Suprapubic skin (tissue), 4 donors: ENCODE results near the gene XIRP1. TPM values are rescaled to one million over a fixed set of nuclear protein-coding genes. Genes with fewer than 3 reads are reported as not detected.

Source experiments
- DNase-seq, 2 donors: peaks; one replicate each; pipeline ENCODE4 v3.0.0-alpha.2; 2019; ENCODE audit warnings: low spot score in 2 of 2
- H3K27ac ChIP-seq: fragments of 200-600 bp; sonication (generic); one replicate; pipeline ENCODE4 v1.5.1; 2019
- H3K27me3 ChIP-seq: fragments of 200-600 bp; sonication (generic); one replicate; pipeline ENCODE4 v1.5.1; 2019
- H3K36me3 ChIP-seq: fragments of 200-600 bp; sonication (generic); one replicate; pipeline ENCODE4 v1.5.1; 2019
- H3K4me1 ChIP-seq: fragments of 200-600 bp; sonication (generic); one replicate; pipeline ENCODE4 v1.5.1; 2019
- H3K4me3 ChIP-seq: fragments of 200-600 bp; sonication (generic); one replicate; pipeline ENCODE4 v1.5.1; 2019; ENCODE audit warnings: mild to moderate bottlenecking
- H3K9me3 ChIP-seq: fragments of 200-600 bp; sonication (generic); one replicate; pipeline ENCODE4 v1.5.1; 2019
- CTCF ChIP-seq, 2 donors: fragments of 200-600 bp in 1 of 2; fragments of 450-650 bp in 1 of 2; sonication (generic) in 1 of 2; IDR thresholded peaks; one replicate each; pipeline ENCODE4 v1.5.1; 2016 to 2019; ENCODE audit warnings: antibody characterized with exemption in 2 of 2, mild to moderate bottlenecking in 1 of 2, moderate library complexity in 1 of 2
- EP300 ChIP-seq: sonication (generic); formaldehyde crosslinking; IDR thresholded peaks from one replicate; pipeline ENCODE4 v1.6.1; 2017; ENCODE audit warnings: antibody characterized with exemption
- POLR2A ChIP-seq, 2 donors: fragments of 450-650 bp; IDR thresholded peaks; one replicate each; pipeline ENCODE4 v1.6.1; 2017; ENCODE audit warnings: antibody characterized with exemption in 2 of 2, mild to moderate bottlenecking in 2 of 2, moderate library complexity in 2 of 2
- POLR2AphosphoS5 ChIP-seq, 3 donors: sonication (generic); formaldehyde crosslinking; IDR thresholded peaks; one replicate each; pipeline ENCODE4 v1.6.1; 2017; ENCODE audit warnings: antibody characterized with exemption in 3 of 3
- whole genome bisulfite sequencing: methylation state at CpG from one replicate; pipeline ENCODE4 v1.1.5; 2018; 5-methylcytosine and 5-hydroxymethylcytosine counted together
- total RNA-seq, 4 donors: library from RNA; depleted of rRNA; stranded (reverse); fragments of >200 nt; gene quantifications; one replicate each; pipeline ENCODE4 v1.1.0, GENCODE V29; 2016

Gene XIRP1
- total RNA-seq, 4 donors from 2014 or later, result not detected

- Histone ChIP-seq H3K4me1 (peaks cover 15% of the 10 kb centered on the region), H3K9me3 (no peaks in the 10 kb centered on the region), H3K4me3 (no peak overlapping the region), H3K27me3 (no peaks in the 10 kb centered on the region), H3K27ac (no peak overlapping the region), H3K36me3 (no peaks in the 10 kb centered on the region)
- no peak for DNase-seq
- WGBS, result 84% methylated on average over 1 of the region's 1 CpG
- no peak for TF ChIP-seq POLR2A (IDR thresholded peaks at IDR 0.05)
These were observed 26.9 kb downstream of the XIRP1 start for GRCh38 chr3:39165518-39165917.

- H3K27me3 ChIP-seq, result no peaks in the 10 kb centered on the region
- TF ChIP-seq POLR2AphosphoS5 (IDR thresholded peaks at IDR 0.05), result no peak
- TF ChIP-seq POLR2A (IDR thresholded peaks at IDR 0.05), result no peak
- no peak for DNase-seq
- peaks cover 19% of the 10 kb centered on the region for H3K4me1 ChIP-seq
- WGBS, result 94% methylated on average over 3 of the region's 3 CpGs
- H3K4me3 ChIP-seq, result no peak overlapping the region
- H3K27ac ChIP-seq, result no peak overlapping the region
- H3K9me3 ChIP-seq, result no peaks in the 10 kb centered on the region
- H3K36me3 ChIP-seq, result no peaks in the 10 kb centered on the region
These were observed 28.0 kb downstream of the XIRP1 start for GRCh38 chr3:39164414-39164813.

- TF ChIP-seq POLR2A (IDR thresholded peaks at IDR 0.05), result no peak
- TF ChIP-seq POLR2AphosphoS5 (IDR thresholded peaks at IDR 0.05), result no peak
- TF ChIP-seq CTCF (IDR thresholded peaks at IDR 0.05), result no peak
- TF ChIP-seq EP300, result no peak
- Histone ChIP-seq H3K4me1 (peaks cover 11% of the 10 kb centered on the region), H3K27me3 (no peaks in the 10 kb centered on the region), H3K36me3 (no peaks in the 10 kb centered on the region), H3K9me3 (no peaks in the 10 kb centered on the region), H3K4me3 (no peak overlapping the region), H3K27ac (no peak overlapping the region)
- WGBS, result 70% methylated on average over 5 of the region's 5 CpGs
- DNase-seq, result peak in 1 of 2 donors; percentile 7
These were observed 34.2 kb downstream of the XIRP1 start for GRCh38 chr3:39158148-39158715.

- H3K4me1 ChIP-seq, result peaks cover 14% of the 10 kb centered on the region
- 77% methylated on average over 7 of the region's 7 CpGs for WGBS
- H3K9me3 ChIP-seq, result no peaks in the 10 kb centered on the region
- no peak overlapping the region for H3K4me3 ChIP-seq
- H3K27me3 ChIP-seq, result no peaks in the 10 kb centered on the region
- H3K27ac ChIP-seq, result no peak overlapping the region
- TF ChIP-seq POLR2AphosphoS5 (IDR thresholded peaks at IDR 0.05), result no peak
- no peak for TF ChIP-seq CTCF (IDR thresholded peaks at IDR 0.05)
- no peak for TF ChIP-seq POLR2A (IDR thresholded peaks at IDR 0.05)
- no peak for TF ChIP-seq EP300
- no peaks in the 10 kb centered on the region for H3K36me3 ChIP-seq
- DNase-seq, result no peak
These were observed 35.0 kb downstream of the XIRP1 start for GRCh38 chr3:39157359-39157758.

- TF ChIP-seq EP300 (no peak), CTCF (IDR thresholded peaks at IDR 0.05) (no peak), POLR2A (IDR thresholded peaks at IDR 0.05) (no peak), POLR2AphosphoS5 (IDR thresholded peaks at IDR 0.05) (no peak)
- Histone ChIP-seq H3K9me3 (no peaks in the 10 kb centered on the region), H3K27ac (no peak overlapping the region), H3K27me3 (no peaks in the 10 kb centered on the region), H3K36me3 (no peaks in the 10 kb centered on the region), H3K4me1 (peaks cover 24% of the 10 kb centered on the region), H3K4me3 (no peak overlapping the region)
- 70% methylated on average over 4 of the region's 4 CpGs for WGBS
- peak in 1 of 2 donors; percentile 43 for DNase-seq
These were observed 36.0 kb downstream of the XIRP1 start for GRCh38 chr3:39156421-39156820.

GRCh38 chr3:39154280-39155021 lies 37.9 kb downstream of the XIRP1 start:
- DNase-seq, result peak; percentile 71 to 77

More at GRCh38 chr3:39154280-39155021, 37.9 kb downstream of the XIRP1 start:
- WGBS, result 68% methylated on average over 18 of the region's 18 CpGs
- peak overlapping the region; percentile 96 for H3K4me3 ChIP-seq
- H3K27ac ChIP-seq, result peak overlapping the region; percentile 99
- no peaks in the 10 kb centered on the region for H3K27me3 ChIP-seq
- H3K4me1 ChIP-seq, result peaks cover 39% of the 10 kb centered on the region
- H3K36me3 ChIP-seq, result no peaks in the 10 kb centered on the region
- no peaks in the 10 kb centered on the region for H3K9me3 ChIP-seq
- no peak for TF ChIP-seq EP300
- TF ChIP-seq CTCF (IDR thresholded peaks at IDR 0.05), result no peak
- TF ChIP-seq POLR2AphosphoS5 (IDR thresholded peaks at IDR 0.05), result no peak
- TF ChIP-seq POLR2A (IDR thresholded peaks at IDR 0.05), result no peak
